ENCODE measurements around the gene RNASEH2B.

RNASEH2B gene

DNA sequence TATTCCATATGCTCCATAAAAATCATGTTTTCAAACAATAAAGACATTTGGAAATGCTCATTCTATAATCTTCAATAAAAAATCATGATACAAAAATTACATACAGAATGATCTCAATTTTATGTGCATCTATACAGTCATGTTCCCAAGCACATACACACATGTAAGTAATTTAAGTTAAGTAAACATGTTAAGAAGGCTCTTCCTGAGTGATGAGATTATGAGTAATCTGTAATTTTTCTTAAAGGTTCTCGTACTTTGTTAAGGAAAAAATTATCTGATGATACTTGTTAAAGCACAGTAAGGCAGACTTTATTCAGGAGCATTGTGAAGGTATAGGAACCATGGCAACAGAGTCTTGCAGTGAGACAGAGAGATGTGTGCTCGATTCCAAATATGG, 36.1 kb upstream of the RNASEH2B start:
- TF ChIP-seq, protein P1, sequence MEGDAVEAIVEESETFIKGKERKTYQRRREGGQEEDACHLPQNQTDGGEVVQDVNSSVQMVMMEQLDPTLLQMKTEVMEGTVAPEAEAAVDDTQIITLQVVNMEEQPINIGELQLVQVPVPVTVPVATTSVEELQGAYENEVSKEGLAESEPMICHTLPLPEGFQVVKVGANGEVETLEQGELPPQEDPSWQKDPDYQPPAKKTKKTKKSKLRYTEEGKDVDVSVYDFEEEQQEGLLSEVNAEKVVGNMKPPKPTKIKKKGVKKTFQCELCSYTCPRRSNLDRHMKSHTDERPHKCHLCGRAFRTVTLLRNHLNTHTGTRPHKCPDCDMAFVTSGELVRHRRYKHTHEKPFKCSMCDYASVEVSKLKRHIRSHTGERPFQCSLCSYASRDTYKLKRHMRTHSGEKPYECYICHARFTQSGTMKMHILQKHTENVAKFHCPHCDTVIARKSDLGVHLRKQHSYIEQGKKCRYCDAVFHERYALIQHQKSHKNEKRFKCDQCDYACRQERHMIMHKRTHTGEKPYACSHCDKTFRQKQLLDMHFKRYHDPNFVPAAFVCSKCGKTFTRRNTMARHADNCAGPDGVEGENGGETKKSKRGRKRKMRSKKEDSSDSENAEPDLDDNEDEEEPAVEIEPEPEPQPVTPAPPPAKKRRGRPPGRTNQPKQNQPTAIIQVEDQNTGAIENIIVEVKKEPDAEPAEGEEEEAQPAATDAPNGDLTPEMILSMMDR (IDR thresholded peaks at IDR 0.05; ENCODE audit: insufficient read depth, low read length, poor library complexity, severe bottlenecking) = no peak
- Histone ChIP-seq H3K4me3 (replicated peaks; ENCODE audit: low read depth, low read length) (no peak overlapping the region), H3K27me3 (replicated peaks; ENCODE audit: control insufficient read depth, insufficient read depth, low read length) (no peaks in the 10 kb centered on the region), H3K36me3 (ENCODE audit: control insufficient read depth, insufficient read depth, low read length) (no peaks in the 10 kb centered on the region)
- no peak for DNase-seq (ENCODE audit: extremely low read depth, insufficient read length)

GRCh38 chr13:50873991-50874390, 35.6 kb upstream of the RNASEH2B start:
- H3K27me3 ChIP-seq (replicated peaks; ENCODE audit: control insufficient read depth, insufficient read depth, low read length) = no peaks in the 10 kb centered on the region
- H3K36me3 ChIP-seq (ENCODE audit: control insufficient read depth, insufficient read depth, low read length) = no peaks in the 10 kb centered on the region
- no peak for DNase-seq (ENCODE audit: extremely low read depth, insufficient read length)
- TF ChIP-seq, protein P1 (IDR thresholded peaks at IDR 0.05; ENCODE audit: insufficient read depth, low read length, poor library complexity, severe bottlenecking) = no peak
- no peak overlapping the region for H3K4me3 ChIP-seq (replicated peaks; ENCODE audit: low read depth, low read length)

DNA sequence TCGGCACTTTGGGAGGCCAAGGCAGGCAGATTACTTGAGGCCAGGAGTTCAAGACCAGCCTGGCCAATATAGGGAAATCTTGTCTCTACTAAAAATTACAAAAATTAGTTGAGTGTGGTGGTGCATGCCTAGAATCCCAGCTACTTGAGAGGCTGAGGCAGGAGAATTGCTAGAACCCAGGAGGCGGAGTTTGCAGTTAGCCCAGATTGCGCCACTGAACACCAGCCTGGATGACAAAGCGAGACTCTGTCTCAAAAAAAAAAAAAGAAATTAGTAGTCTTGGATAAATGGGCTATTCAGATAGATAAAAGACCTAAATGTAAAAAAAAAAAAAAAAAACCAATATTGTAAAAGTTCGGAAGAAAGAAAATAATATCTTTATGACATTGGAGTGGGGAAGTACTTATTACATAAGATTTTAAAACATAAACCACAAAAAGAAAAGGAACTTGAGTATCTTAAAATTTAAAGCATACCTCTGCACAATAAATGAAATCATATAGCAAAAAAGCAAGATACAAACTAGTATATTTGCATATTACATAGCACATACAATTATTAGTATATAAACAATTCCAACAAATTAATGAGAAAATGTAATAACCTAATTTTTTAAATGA, 26.7 kb upstream of the RNASEH2B start:
- Histone ChIP-seq H3K4me3 (replicated peaks; ENCODE audit: low read depth, low read length) (no peak overlapping the region), H3K36me3 (ENCODE audit: control insufficient read depth, insufficient read depth, low read length) (no peaks in the 10 kb centered on the region), H3K27me3 (replicated peaks; ENCODE audit: control insufficient read depth, insufficient read depth, low read length) (no peaks in the 10 kb centered on the region)
- TF ChIP-seq, protein P1 (IDR thresholded peaks at IDR 0.05; ENCODE audit: insufficient read depth, low read length, poor library complexity, severe bottlenecking) = no peak
- DNase-seq (ENCODE audit: extremely low read depth, insufficient read length) = no peak

GRCh38 chr13:50883728-50884127, 25.9 kb upstream of the RNASEH2B start:
- TF ChIP-seq, protein P1 (IDR thresholded peaks at IDR 0.05; ENCODE audit: insufficient read depth, low read length, poor library complexity, severe bottlenecking) = no peak
- Histone ChIP-seq H3K36me3 (ENCODE audit: control insufficient read depth, insufficient read depth, low read length) (no peaks in the 10 kb centered on the region), H3K27me3 (replicated peaks; ENCODE audit: control insufficient read depth, insufficient read depth, low read length) (no peaks in the 10 kb centered on the region), H3K4me3 (replicated peaks; ENCODE audit: low read depth, low read length) (no peak overlapping the region)
- DNase-seq (ENCODE audit: extremely low read depth, insufficient read length) = no peak

DNA sequence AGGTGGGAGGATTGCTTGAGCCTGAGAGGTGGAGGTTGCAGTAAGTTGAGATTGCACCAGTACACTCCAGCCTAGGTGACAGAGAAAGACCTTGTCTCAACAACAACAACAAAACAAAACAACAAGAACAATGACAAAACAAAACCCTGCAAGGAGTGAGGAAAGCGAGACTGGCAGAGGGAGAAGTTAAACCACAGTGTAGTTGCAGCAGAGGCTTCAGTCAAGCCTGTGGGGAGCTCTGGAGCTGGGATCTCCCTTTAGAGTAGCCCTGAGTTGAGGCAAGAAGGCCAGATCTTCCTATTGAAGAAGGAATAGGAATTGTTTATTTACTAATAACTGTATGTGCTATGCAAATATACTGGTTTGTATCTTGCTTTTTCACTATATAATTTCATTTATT, 25.3 kb upstream of the RNASEH2B start:
- Histone ChIP-seq H3K4me3 (replicated peaks; ENCODE audit: low read depth, low read length) (no peak overlapping the region), H3K27me3 (replicated peaks; ENCODE audit: control insufficient read depth, insufficient read depth, low read length) (no peaks in the 10 kb centered on the region), H3K36me3 (ENCODE audit: control insufficient read depth, insufficient read depth, low read length) (no peaks in the 10 kb centered on the region)
- DNase-seq (ENCODE audit: extremely low read depth, insufficient read length) = no peak
- TF ChIP-seq, protein P1 (IDR thresholded peaks at IDR 0.05; ENCODE audit: insufficient read depth, low read length, poor library complexity, severe bottlenecking) = no peak

DNA sequence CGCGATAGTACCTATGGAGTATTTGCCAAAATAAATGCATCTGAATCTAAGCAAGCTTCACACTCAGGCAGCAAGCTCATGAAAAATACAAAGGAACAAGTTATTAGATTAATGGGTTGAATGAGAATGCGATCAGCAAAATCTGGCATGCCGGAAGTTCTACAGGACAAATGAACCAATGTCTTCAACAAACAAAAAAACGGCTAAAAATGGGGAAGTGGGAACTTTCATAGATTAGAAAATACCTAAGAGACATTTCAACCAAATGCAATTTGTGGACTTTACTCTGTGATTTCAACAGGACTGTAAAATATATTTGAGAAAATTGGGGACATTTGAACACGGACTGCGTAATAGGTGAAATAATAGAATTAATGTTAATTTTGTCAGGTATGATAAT, 22.4 kb upstream of the RNASEH2B start:
- no peak overlapping the region for H3K4me3 ChIP-seq (replicated peaks; ENCODE audit: low read depth, low read length)
- H3K36me3 ChIP-seq (ENCODE audit: control insufficient read depth, insufficient read depth, low read length) = no peaks in the 10 kb centered on the region
- H3K27me3 ChIP-seq (replicated peaks; ENCODE audit: control insufficient read depth, insufficient read depth, low read length) = no peaks in the 10 kb centered on the region
- TF ChIP-seq, protein P1 (IDR thresholded peaks at IDR 0.05; ENCODE audit: insufficient read depth, low read length, poor library complexity, severe bottlenecking) = no peak
- no peak for DNase-seq (ENCODE audit: extremely low read depth, insufficient read length)
